IMR-90 (cell line): ENCODE data around the gene IL1RAPL1. TPM values are rescaled to one million over a fixed set of nuclear protein-coding genes. Genes with fewer than 3 reads are reported as not detected.

ENCODE experiments used
- ATAC-seq: fragments of 200-7000 bp; cut with Tn5 transposase; 2 replicates; pipeline ENCODE4 v1.9.1; 2020; ENCODE audit warnings: low read depth, mild to moderate bottlenecking, moderate library complexity
- BruUV-seq: library from RNA; stranded (reverse); fragments of 400-500 nt; replicated peaks from 2 replicates; lab custom pipeline; 2021; lab: Mats Ljungman, UMichigan
- CTCF ChIA-PET: fragments of 300-600 bp; formaldehyde crosslinking; extraction: SDS; loops from one replicate; lab custom pipeline; 2021; ENCODE audit warnings: antibody characterized with exemption; lab: Yijun Ruan, JAX
- POLR2A ChIA-PET: fragments of 300-600 bp; sonication (Branson Sonifier 250); formaldehyde crosslinking; loops from one replicate; lab custom pipeline; 2022; ENCODE audit warnings: antibody characterized with exemption; ENCODE audit not compliant: unreplicated experiment; lab: Charles Lee
- DNase-seq: peaks from one replicate; pipeline ENCODE4 v3.0.0; 2013
- H2AFZ ChIP-seq: replicated peaks from 2 replicates; pipeline ENCODE3; 2013; ENCODE audit warnings: low read length, mild to moderate bottlenecking; ENCODE audit not compliant: poor library complexity
- H2AK5ac ChIP-seq: 2 replicates; pipeline ENCODE4 v1.6.1; 2013; ENCODE audit warnings: low read depth, low read length, inconsistent platforms
- H2AK9ac ChIP-seq: replicated peaks from 2 replicates; pipeline ENCODE3; 2013; ENCODE audit warnings: mild to moderate bottlenecking, low read depth, low read length, moderate library complexity; ENCODE audit not compliant: poor library complexity
- H2BK120ac ChIP-seq: 2 replicates; pipeline ENCODE4 v1.6.1; 2013; ENCODE audit warnings: low read depth, low read length, inconsistent platforms
- H2BK15ac ChIP-seq: 3 replicates; pipeline ENCODE4 v1.6.1; 2013; ENCODE audit warnings: low read depth, low read length, inconsistent platforms
- H2BK20ac ChIP-seq: 2 replicates; pipeline ENCODE4 v1.6.1; 2013; ENCODE audit warnings: low read depth, mild to moderate bottlenecking, inconsistent platforms, low read length, moderate library complexity
- H2BK5ac ChIP-seq: 2 replicates; pipeline ENCODE4 v1.6.1; 2013; ENCODE audit warnings: mild to moderate bottlenecking, low read depth, low read length, inconsistent platforms; ENCODE audit not compliant: poor library complexity, severe bottlenecking
- H3K14ac ChIP-seq: replicated peaks from 2 replicates; pipeline ENCODE4 v1.6.1; 2013; ENCODE audit warnings: low read depth, low read length, inconsistent platforms
- H3K18ac ChIP-seq: 2 replicates; pipeline ENCODE4 v1.6.1; 2013; ENCODE audit warnings: low read depth, low read length, control low read depth
- H3K23ac ChIP-seq: 2 replicates; pipeline ENCODE4 v1.6.1; 2013; ENCODE audit warnings: low read depth, low read length, inconsistent platforms
- H3K27ac ChIP-seq: 2 replicates; pipeline ENCODE4 v1.5.1; 2013; ENCODE audit warnings: mild to moderate bottlenecking, control low read depth, low read length; ENCODE audit not compliant: insufficient read depth
- H3K27me3 ChIP-seq: 2 replicates; pipeline ENCODE4 v1.6.1; 2013; ENCODE audit warnings: low read length; ENCODE audit not compliant: control insufficient read depth, insufficient read depth
- H3K36me3 ChIP-seq: 2 replicates; pipeline ENCODE4 v1.6.1; 2013; ENCODE audit warnings: low read length, mixed read lengths; ENCODE audit not compliant: control insufficient read depth, insufficient read depth
- H3K4ac ChIP-seq: 2 replicates; pipeline ENCODE4 v1.6.1; 2013; ENCODE audit warnings: low read depth, low read length, inconsistent platforms
- H3K4me1 ChIP-seq: 2 replicates; pipeline ENCODE4 v1.6.1; 2013; ENCODE audit warnings: low read length, mixed read lengths; ENCODE audit not compliant: control insufficient read depth, insufficient read depth
- H3K4me2 ChIP-seq: 2 replicates; pipeline ENCODE4 v1.6.1; 2013; ENCODE audit warnings: low read depth, mild to moderate bottlenecking, control low read depth, low read length, moderate library complexity
- H3K4me3 ChIP-seq: 2 replicates; pipeline ENCODE4 v1.5.1; 2013; ENCODE audit warnings: low read depth, mild to moderate bottlenecking, control low read depth, low read length, moderate library complexity; ENCODE audit not compliant: insufficient read depth
- H3K56ac ChIP-seq: 2 replicates; pipeline ENCODE4 v1.6.1; 2013; ENCODE audit warnings: low read length, inconsistent platforms; ENCODE audit not compliant: insufficient read depth; ENCODE audit errors: extremely low read depth
- H3K79me1 ChIP-seq, 2 experiments: 2 replicates each; pipeline ENCODE4 v1.6.1; 2013; ENCODE audit warnings: low read length in 2 of 2, inconsistent platforms in 1 of 2, low read depth in 1 of 2
- H3K9ac ChIP-seq: 2 replicates; pipeline ENCODE4 v1.6.1; 2013; ENCODE audit warnings: low read depth, low read length, control low read depth
- H3K9me1 ChIP-seq: 2 replicates; pipeline ENCODE4 v1.6.1; 2013; ENCODE audit warnings: low read length, inconsistent platforms; ENCODE audit not compliant: insufficient read depth
- H3K9me3 ChIP-seq: 2 replicates; pipeline ENCODE4 v1.6.1; 2013; ENCODE audit warnings: low read length; ENCODE audit not compliant: control insufficient read depth, insufficient read depth
- H4K20me1 ChIP-seq: 2 replicates; pipeline ENCODE4 v1.6.1; 2013; ENCODE audit warnings: low read length, inconsistent platforms; ENCODE audit not compliant: insufficient read depth
- H4K5ac ChIP-seq: 2 replicates; pipeline ENCODE4 v1.6.1; 2013; ENCODE audit warnings: mild to moderate bottlenecking, low read depth, low read length, control low read depth
- H4K8ac ChIP-seq, 2 experiments: 2 replicates each; pipeline ENCODE4 v1.6.1; 2013; ENCODE audit warnings: low read depth in 2 of 2, low read length in 2 of 2, control low read depth in 1 of 2, inconsistent platforms in 1 of 2
- H4K91ac ChIP-seq: 2 replicates; pipeline ENCODE4 v1.6.1; 2013; ENCODE audit warnings: low read depth, low read length, inconsistent platforms; ENCODE audit not compliant: insufficient read depth
- FOS ChIP-seq: fragments of 150-350 bp; IDR thresholded peaks from 2 replicates; pipeline ENCODE4 v1.6.1; 2016; ENCODE audit warnings: low read depth, low read length
- MAFK ChIP-seq: IDR thresholded peaks from 2 replicates; pipeline ENCODE4 v1.6.1; 2012; ENCODE audit warnings: low read depth, low read length, improper control_type of control experiment
- RCOR1 ChIP-seq: IDR thresholded peaks from 2 replicates; pipeline ENCODE4 v1.6.1; 2012; ENCODE audit warnings: mild to moderate bottlenecking, low read length, improper control_type of control experiment; ENCODE audit not compliant: insufficient replicate concordance
- dilution Hi-C: fragments of 300-500 bp; cut with HindIII; formaldehyde crosslinking; loops from one replicate; pipeline ENCODE4 v1.14.3; 2018; ENCODE audit warnings: low sequenced_read_pairs; ENCODE audit not compliant: unreplicated experiment
- in situ Hi-C: fragments of 300-500 bp; cut with MboI; formaldehyde crosslinking; loops from 3 replicates; pipeline ENCODE4 v1.14.3; 2019; ENCODE audit warnings: low sequenced_read_pairs, inconsistent platforms, mixed read lengths
- intact Hi-C: fragments of 100-400 bp; cut with micrococcal nuclease; formaldehyde crosslinking; loops from 2 replicates; pipeline ENCODE4 v1.10.0; 2022
- polyA plus RNA-seq, 3 experiments: library from polyadenylated mRNA; depleted of rRNA; stranded (reverse); fragments of >200 nt; gene quantifications; 2 replicates each; pipeline ENCODE4 v1.2.3, GENCODE V29; 2012; ENCODE audit warnings: low replicate concordance in 1 of 3
- total RNA-seq: library from RNA; depleted of rRNA; stranded (reverse); fragments of >200 nt; gene quantifications from 2 replicates; pipeline ENCODE4 v1.2.3, GENCODE V29; 2012
- TF ChIP-seq, protein P1 (sequence below): fragments of 150-350 bp; IDR thresholded peaks from 2 replicates; pipeline ENCODE4 v1.6.1; 2017; ENCODE audit warnings: mild to moderate bottlenecking, antibody characterized with exemption, low read length, low read depth
- TF ChIP-seq, protein P2 (sequence below): conservative IDR thresholded peaks from 2 replicates; pipeline ENCODE4 v1.5.1; 2012; ENCODE audit warnings: mild to moderate bottlenecking, low read depth, low read length, improper control_type of control experiment

IL1RAPL1 gene
- total and polyA plus RNA-seq, 2 of the 4 experiments (the other 2 are of a cell fraction) = 1.5 to 9.0 TPM

DNA sequence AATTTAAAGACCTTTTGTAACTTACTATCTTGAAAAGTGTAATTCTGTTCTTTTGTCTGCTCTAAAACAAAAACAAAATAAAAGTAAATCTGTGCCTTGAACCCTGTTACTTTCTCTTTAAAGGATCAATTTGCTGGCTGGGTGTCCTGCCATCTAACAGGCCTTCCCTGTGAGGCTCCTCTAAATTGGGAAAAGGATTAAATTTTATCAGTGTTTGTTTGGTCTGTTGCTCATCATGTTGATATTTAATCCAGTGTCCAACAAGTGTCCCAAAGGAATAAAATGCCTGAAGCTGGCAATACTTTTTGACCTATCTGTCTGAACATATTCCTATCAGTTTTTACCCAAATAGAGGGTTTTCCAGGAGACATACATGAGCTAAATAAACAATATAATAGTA lies 688.7 kb downstream of the IL1RAPL1 start:
- Histone ChIP-seq H3K14ac (no peak overlapping the region), H3K9me1 (no peaks in the 10 kb centered on the region), H3K36me3 (no peaks in the 10 kb centered on the region), H3K4me1 (no peaks in the 10 kb centered on the region), H4K91ac (no peak overlapping the region), H3K4ac (no peak overlapping the region), H3K4me3 (no peak overlapping the region), H3K79me1 (no peaks in the 10 kb centered on the region), H2BK120ac (no peak overlapping the region), H2BK20ac (no peak overlapping the region), H2AK9ac (no peak overlapping the region), H4K8ac (no peak overlapping the region), H3K18ac (no peak overlapping the region), H3K4me2 (no peak overlapping the region), H4K20me1 (no peaks in the 10 kb centered on the region), H2AK5ac (no peak overlapping the region), H4K5ac (no peak overlapping the region), H2BK5ac (no peak overlapping the region), H3K27ac (no peak overlapping the region), H2AFZ (no peak overlapping the region), H3K9me3 (no peaks in the 10 kb centered on the region), H2BK15ac (no peak overlapping the region), H3K9ac (no peak overlapping the region), H3K27me3 (no peaks in the 10 kb centered on the region), H3K56ac (no peak overlapping the region), H3K23ac (no peak overlapping the region)
- TF ChIP-seq MAFK (no peak), RCOR1 (no peak), FOS (no peak)
- TF ChIP-seq, protein P1, sequence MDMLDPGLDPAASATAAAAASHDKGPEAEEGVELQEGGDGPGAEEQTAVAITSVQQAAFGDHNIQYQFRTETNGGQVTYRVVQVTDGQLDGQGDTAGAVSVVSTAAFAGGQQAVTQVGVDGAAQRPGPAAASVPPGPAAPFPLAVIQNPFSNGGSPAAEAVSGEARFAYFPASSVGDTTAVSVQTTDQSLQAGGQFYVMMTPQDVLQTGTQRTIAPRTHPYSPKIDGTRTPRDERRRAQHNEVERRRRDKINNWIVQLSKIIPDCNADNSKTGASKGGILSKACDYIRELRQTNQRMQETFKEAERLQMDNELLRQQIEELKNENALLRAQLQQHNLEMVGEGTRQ = no peak
- TF ChIP-seq, protein P2, sequence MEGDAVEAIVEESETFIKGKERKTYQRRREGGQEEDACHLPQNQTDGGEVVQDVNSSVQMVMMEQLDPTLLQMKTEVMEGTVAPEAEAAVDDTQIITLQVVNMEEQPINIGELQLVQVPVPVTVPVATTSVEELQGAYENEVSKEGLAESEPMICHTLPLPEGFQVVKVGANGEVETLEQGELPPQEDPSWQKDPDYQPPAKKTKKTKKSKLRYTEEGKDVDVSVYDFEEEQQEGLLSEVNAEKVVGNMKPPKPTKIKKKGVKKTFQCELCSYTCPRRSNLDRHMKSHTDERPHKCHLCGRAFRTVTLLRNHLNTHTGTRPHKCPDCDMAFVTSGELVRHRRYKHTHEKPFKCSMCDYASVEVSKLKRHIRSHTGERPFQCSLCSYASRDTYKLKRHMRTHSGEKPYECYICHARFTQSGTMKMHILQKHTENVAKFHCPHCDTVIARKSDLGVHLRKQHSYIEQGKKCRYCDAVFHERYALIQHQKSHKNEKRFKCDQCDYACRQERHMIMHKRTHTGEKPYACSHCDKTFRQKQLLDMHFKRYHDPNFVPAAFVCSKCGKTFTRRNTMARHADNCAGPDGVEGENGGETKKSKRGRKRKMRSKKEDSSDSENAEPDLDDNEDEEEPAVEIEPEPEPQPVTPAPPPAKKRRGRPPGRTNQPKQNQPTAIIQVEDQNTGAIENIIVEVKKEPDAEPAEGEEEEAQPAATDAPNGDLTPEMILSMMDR = no peak
- intact Hi-C loops (no loop called here), in situ Hi-C loops (no loop called here), dilution Hi-C loops (no loop called here)
- ChIA-PET CTCF (no interaction called here), POLR2A (no interaction called here)
- ATAC-seq = no peak
- no peak for DNase-seq
- BruUV-seq = no TSS peak
